SK-N-SH (cell line): ENCODE measurements around the gene HOXB5.

Experiments used
- CHD2 ChIP-seq: fragments of 150-350 bp; IDR thresholded peaks from 2 replicates; pipeline ENCODE4 v1.6.1; 2018; ENCODE audit warnings: low read length; ENCODE audit not compliant: partially characterized antibody
- CTCF ChIP-seq: fragments of 200-600 bp; sonication (generic); IDR thresholded peaks from 2 replicates; pipeline ENCODE4 v1.6.1; 2017; ENCODE audit warnings: antibody characterized with exemption, mild to moderate bottlenecking, moderate library complexity
- FOXM1 ChIP-seq: IDR thresholded peaks from 2 replicates; pipeline ENCODE4 v1.4.0; 2012; ENCODE audit warnings: low read depth, mild to moderate bottlenecking
- GABPA ChIP-seq: IDR thresholded peaks from 2 replicates; pipeline ENCODE4 v1.4.0; 2012; ENCODE audit warnings: low read depth, mild to moderate bottlenecking
- MXI1 ChIP-seq: IDR thresholded peaks from 2 replicates; pipeline ENCODE4 v1.6.1; 2012; ENCODE audit warnings: mild to moderate bottlenecking, low read depth, low read length, improper control_type of control experiment
- NFIC ChIP-seq: IDR thresholded peaks from 2 replicates; pipeline ENCODE4 v1.4.0; 2012; ENCODE audit warnings: borderline replicate concordance
- RAD21 ChIP-seq: IDR thresholded peaks from 2 replicates; pipeline ENCODE4 v1.6.1; 2012; ENCODE audit warnings: mild to moderate bottlenecking, low read length
- REST ChIP-seq: IDR thresholded peaks from 2 replicates; pipeline ENCODE4 v1.6.1; 2012; ENCODE audit warnings: mild to moderate bottlenecking, low read depth, low read length, moderate library complexity
- SMC3 ChIP-seq: IDR thresholded peaks from 2 replicates; pipeline ENCODE4 v1.6.1; 2012; ENCODE audit warnings: low read depth, low read length, improper control_type of control experiment
- TAF1 ChIP-seq: IDR thresholded peaks from 2 replicates; pipeline ENCODE4 v1.6.1; 2012; ENCODE audit warnings: low read depth, mild to moderate bottlenecking, low read length, moderate library complexity, borderline replicate concordance
- USF1 ChIP-seq: IDR thresholded peaks from 2 replicates; pipeline ENCODE4 v1.4.0; 2012; ENCODE audit warnings: low read depth, borderline replicate concordance
- USF2 ChIP-seq: fragments of 150-350 bp; IDR thresholded peaks from 2 replicates; pipeline ENCODE4 v1.6.1; 2017; ENCODE audit warnings: antibody characterized with exemption, low read length, low read depth, borderline replicate concordance
- YY1 ChIP-seq: IDR thresholded peaks from 2 replicates; pipeline ENCODE4 v1.4.0; 2012; ENCODE audit warnings: low read depth, mild to moderate bottlenecking

- TF ChIP-seq CTCF: no peak
- no peak for TF ChIP-seq GABPA
- no peak for TF ChIP-seq USF2
- TF ChIP-seq CHD2: no peak
- TF ChIP-seq REST: no peak
- no peak for TF ChIP-seq YY1
- no peak for TF ChIP-seq FOXM1
- TF ChIP-seq SMC3: no peak
- TF ChIP-seq TAF1: no peak
- TF ChIP-seq NFIC: no peak
- no peak for TF ChIP-seq MXI1
- no peak for TF ChIP-seq RAD21
- TF ChIP-seq USF1: no peak
These were observed 27.0 kb upstream of the HOXB5 start for GRCh38 chr17:48620461-48621139.
